ENCODE results near the gene DNAH1.
"Not testable (repeated sequence)": the region's sequence is repeated elsewhere in the genome, so short reads cannot be mapped to it uniquely, and the experiment has no call there.

DNAH1 gene

DNA sequence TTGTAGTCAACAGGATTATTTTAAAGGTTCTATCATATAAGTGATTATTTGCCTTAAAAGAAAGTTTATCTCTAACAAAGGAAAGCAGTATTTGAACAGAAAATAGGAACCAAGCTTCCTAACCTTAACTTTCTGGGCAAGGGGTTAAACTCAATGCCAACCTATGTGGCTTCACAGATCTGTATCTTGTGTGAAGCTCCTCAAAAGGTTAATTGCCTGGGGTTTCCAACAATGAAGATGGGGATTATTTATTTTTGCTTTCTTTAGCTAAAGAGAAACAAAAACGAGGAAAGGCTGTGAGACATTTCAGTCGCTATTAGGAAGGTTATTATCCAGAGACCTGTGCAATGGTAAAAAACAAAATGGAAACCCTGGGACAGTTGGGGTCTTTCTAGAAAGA is 36.5 kb upstream of the DNAH1 start:
- H3K4me3 ChIP-seq (ENCODE audit: low read depth in 1 of 2, low read length in 2 of 2), result peak overlapping the region; percentile 90 to 95
- H3K27me3 ChIP-seq (ENCODE audit: low read depth, low read length), result no peaks in the 10 kb centered on the region
- peaks cover 0 to 3% of the 10 kb centered on the region in 2 donors for H3K36me3 ChIP-seq (ENCODE audit: control insufficient read depth in 1 of 2, insufficient read depth in 2 of 2, low read length in 2 of 2)
- H3K9me3 ChIP-seq (ENCODE audit: control insufficient read depth in 1 of 2, low read length in 2 of 2), result no peaks in the 10 kb centered on the region
- peak overlapping the region; percentile 47 for H3K27ac ChIP-seq (ENCODE audit: low read length)
- H3K4me1 ChIP-seq (ENCODE audit: control insufficient read depth in 1 of 2, insufficient read depth in 2 of 2, low read length in 2 of 2), result peaks cover 6 to 25% of the 10 kb centered on the region in 2 donors

DNA sequence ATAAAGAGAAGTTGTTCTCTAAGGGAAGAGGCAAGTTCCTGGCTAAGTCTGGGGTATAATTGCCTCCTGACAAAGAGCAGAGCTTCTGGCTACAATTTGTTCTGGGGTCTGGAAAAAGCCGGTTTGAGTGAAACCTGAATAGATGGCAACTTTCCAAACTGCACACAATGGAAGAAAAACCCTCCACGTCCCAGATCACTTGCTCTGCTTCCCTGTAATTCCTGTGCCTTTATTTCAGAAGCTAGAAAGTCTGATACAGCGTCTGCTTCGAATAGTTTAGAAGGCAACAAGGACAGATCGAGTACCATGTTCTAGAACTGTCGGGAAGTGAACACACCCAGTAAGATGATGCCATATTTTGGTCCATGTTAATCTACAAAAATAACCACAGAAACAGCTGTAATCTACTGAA is 36.1 kb upstream of the DNAH1 start:
- Histone ChIP-seq H3K9me3 (ENCODE audit: control insufficient read depth in 1 of 2, low read length in 2 of 2) (no peaks in the 10 kb centered on the region), H3K4me3 (ENCODE audit: low read depth in 1 of 2, low read length in 2 of 2) (peak overlapping the region in 1 of 2 donors; percentile 90), H3K4me1 (ENCODE audit: control insufficient read depth in 1 of 2, insufficient read depth in 2 of 2, low read length in 2 of 2) (peaks cover 6 to 21% of the 10 kb centered on the region in 2 donors), H3K27me3 (ENCODE audit: low read depth, low read length) (no peaks in the 10 kb centered on the region), H3K36me3 (ENCODE audit: control insufficient read depth in 1 of 2, insufficient read depth in 2 of 2, low read length in 2 of 2) (peaks cover 0 to 3% of the 10 kb centered on the region in 2 donors), H3K27ac (ENCODE audit: low read length) (peak overlapping the region; percentile 47)

DNA sequence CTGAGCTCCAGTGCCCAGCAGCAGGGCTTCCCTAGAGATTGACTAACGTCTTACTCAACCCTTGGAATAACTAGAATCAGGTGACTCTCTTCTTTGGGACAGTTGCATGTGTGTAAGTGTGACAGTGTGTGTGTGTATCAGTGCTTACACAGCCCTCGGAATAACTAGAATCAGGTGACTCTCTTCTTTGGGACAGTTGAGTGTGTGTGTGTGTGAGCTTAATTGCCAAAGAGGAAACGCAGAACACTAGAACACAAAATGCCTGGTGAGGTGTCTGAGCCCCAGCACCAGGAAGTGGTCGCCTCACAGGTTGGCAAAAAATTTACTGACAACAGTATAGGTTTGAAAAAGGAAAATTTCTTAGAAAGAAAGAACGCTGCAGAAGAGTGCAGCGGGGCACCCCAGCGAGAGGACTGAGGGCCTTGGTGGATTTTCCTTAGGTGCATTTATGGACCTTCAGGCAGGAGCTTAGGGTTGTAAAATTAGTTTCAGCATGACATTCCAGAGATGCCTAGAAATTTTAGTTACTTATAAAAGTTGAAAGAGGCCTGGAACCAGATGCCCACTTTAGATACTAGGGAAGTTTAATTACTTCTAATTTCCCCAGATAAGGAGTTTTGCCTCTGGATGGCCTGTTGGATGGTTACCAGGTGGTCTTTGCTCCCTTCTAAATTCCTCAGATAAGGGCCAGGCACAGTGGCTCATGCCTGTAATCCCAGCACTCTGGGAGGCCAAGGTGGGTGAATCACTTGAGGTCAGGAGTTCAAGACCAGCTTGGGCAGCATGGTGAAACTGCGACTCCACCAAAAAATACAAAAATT is 33.9 kb upstream of the DNAH1 start:
- Histone ChIP-seq H3K4me1 (ENCODE audit: control insufficient read depth in 1 of 2, insufficient read depth in 2 of 2, low read length in 2 of 2) (peaks cover 3 to 9% of the 10 kb centered on the region in 2 donors), H3K36me3 (ENCODE audit: control insufficient read depth in 1 of 2, insufficient read depth in 2 of 2, low read length in 2 of 2) (peaks cover 0 to 5% of the 10 kb centered on the region in 2 donors), H3K27ac (ENCODE audit: low read length) (no peak overlapping the region), H3K27me3 (ENCODE audit: low read depth, low read length) (no peaks in the 10 kb centered on the region), H3K9me3 (ENCODE audit: control insufficient read depth in 1 of 2, low read length in 2 of 2) (no peaks in the 10 kb centered on the region), H3K4me3 (ENCODE audit: low read depth in 1 of 2, low read length in 2 of 2) (no peak overlapping the region)

DNA sequence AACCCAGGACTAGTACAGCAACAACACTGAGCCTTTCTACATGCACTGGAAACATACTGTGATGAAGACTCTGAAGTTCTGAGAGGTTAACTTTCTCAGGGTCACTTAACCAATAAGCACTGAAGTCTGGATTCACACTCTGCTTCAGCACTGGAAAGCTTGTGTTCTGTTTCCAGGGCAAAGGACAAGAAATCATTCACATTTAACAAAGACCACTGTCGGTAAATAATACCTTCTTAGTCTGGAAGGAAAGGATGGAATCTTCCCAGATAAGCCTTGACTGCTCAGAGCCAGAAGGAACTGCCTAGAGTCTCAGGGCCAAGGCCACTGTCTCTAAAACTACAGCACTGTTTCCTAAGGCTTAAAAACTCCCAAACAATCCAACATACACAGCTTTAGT is 32.8 kb upstream of the DNAH1 start:
- Histone ChIP-seq H3K36me3 (ENCODE audit: control insufficient read depth in 1 of 2, insufficient read depth in 2 of 2, low read length in 2 of 2) (peaks cover 0 to 12% of the 10 kb centered on the region in 2 donors), H3K9me3 (ENCODE audit: control insufficient read depth in 1 of 2, low read length in 2 of 2) (no peaks in the 10 kb centered on the region), H3K4me1 (ENCODE audit: control insufficient read depth in 1 of 2, insufficient read depth in 2 of 2, low read length in 2 of 2) (peaks cover 3 to 9% of the 10 kb centered on the region in 2 donors), H3K27me3 (ENCODE audit: low read depth, low read length) (no peaks in the 10 kb centered on the region), H3K27ac (ENCODE audit: low read length) (no peak overlapping the region), H3K4me3 (ENCODE audit: low read depth in 1 of 2, low read length in 2 of 2) (no peak overlapping the region)

DNA sequence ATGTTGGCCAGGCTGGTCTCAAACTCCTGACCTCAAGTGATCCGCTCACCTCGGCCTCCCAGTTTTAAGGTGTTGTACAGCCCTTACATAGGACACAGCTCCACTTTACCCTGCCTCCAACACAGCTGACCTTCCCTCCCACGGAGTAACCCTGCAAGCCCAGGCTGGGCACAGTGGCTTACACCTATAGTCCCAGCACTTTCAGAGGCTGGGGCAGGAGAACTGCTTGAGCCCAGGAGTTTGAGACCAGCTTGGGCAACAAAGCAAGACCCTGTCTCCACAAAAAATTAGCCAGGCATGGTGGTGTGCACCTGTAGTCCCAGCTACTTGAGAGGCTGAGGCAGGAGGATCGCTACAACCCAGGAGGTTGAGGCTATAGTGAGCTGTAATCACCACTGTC is 32.1 kb upstream of the DNAH1 start:
- peaks cover 9 to 16% of the 10 kb centered on the region in 2 donors for H3K4me1 ChIP-seq (ENCODE audit: control insufficient read depth in 1 of 2, insufficient read depth in 2 of 2, low read length in 2 of 2)
- H3K4me3 ChIP-seq (ENCODE audit: low read depth in 1 of 2, low read length in 2 of 2); H3K27ac ChIP-seq (ENCODE audit: low read length); H3K27me3 ChIP-seq (ENCODE audit: low read depth, low read length); H3K9me3 ChIP-seq (ENCODE audit: control insufficient read depth in 1 of 2, low read length in 2 of 2): not testable (repeated sequence)
- peaks cover 0 to 12% of the 10 kb centered on the region in 2 donors for H3K36me3 ChIP-seq (ENCODE audit: control insufficient read depth in 1 of 2, insufficient read depth in 2 of 2, low read length in 2 of 2)

DNA sequence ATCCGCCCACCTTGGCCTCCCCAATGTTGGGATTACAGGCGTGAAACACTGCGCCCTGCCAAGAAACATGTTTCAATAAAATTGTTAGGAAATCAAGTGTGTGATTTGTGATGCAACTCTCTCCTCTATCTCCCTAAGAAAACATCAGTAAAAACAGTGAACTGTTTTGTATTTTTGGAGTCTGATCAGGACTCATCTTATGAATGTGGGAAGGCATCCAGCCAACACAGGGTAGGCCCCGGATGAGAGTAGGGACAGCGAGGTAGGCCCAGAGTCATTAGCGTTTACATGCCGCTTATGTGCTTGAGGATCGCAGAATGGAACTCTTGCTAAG is 29.4 kb upstream of the DNAH1 start:
- Histone ChIP-seq H3K36me3 (ENCODE audit: control insufficient read depth in 1 of 2, insufficient read depth in 2 of 2, low read length in 2 of 2) (peaks cover 0 to 28% of the 10 kb centered on the region in 2 donors), H3K27me3 (ENCODE audit: low read depth, low read length) (no peaks in the 10 kb centered on the region), H3K4me1 (ENCODE audit: control insufficient read depth in 1 of 2, insufficient read depth in 2 of 2, low read length in 2 of 2) (peaks cover 10 to 14% of the 10 kb centered on the region in 2 donors), H3K27ac (ENCODE audit: low read length) (peak overlapping the region; percentile 99), H3K9me3 (ENCODE audit: control insufficient read depth in 1 of 2, low read length in 2 of 2) (no peaks in the 10 kb centered on the region), H3K4me3 (ENCODE audit: low read depth in 1 of 2, low read length in 2 of 2) (peak overlapping the region; percentile 73 to 81)

DNA sequence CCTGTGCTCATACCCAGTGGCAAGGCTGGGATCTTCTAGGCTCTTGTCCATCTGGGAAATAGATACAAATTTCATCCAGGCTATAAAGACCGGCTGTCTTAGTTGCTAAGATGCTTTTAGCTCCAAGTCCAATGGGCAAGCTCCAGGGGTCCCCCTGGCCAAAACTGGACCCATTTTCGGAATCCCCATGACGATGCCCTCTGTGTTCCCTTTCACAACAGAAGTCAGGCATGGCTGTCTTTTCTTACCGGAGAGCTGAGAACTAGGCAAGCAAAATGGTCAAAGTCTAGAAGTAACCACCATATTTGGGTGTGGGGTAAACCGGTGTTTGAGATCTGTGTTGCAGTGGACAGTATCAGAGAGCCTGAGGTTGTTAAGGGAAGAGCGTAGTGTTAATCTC is 27.4 kb upstream of the DNAH1 start:
- Histone ChIP-seq H3K27ac (ENCODE audit: low read length) (peak overlapping the region; percentile 99), H3K36me3 (ENCODE audit: control insufficient read depth in 1 of 2, insufficient read depth in 2 of 2, low read length in 2 of 2) (peaks cover 5 to 43% of the 10 kb centered on the region in 2 donors), H3K4me1 (ENCODE audit: control insufficient read depth in 1 of 2, insufficient read depth in 2 of 2, low read length in 2 of 2) (peaks cover 7 to 14% of the 10 kb centered on the region in 2 donors), H3K4me3 (ENCODE audit: low read depth in 1 of 2, low read length in 2 of 2) (peak overlapping the region; percentile 73 to 81), H3K27me3 (ENCODE audit: low read depth, low read length) (no peaks in the 10 kb centered on the region), H3K9me3 (ENCODE audit: control insufficient read depth in 1 of 2, low read length in 2 of 2) (no peaks in the 10 kb centered on the region)

DNA sequence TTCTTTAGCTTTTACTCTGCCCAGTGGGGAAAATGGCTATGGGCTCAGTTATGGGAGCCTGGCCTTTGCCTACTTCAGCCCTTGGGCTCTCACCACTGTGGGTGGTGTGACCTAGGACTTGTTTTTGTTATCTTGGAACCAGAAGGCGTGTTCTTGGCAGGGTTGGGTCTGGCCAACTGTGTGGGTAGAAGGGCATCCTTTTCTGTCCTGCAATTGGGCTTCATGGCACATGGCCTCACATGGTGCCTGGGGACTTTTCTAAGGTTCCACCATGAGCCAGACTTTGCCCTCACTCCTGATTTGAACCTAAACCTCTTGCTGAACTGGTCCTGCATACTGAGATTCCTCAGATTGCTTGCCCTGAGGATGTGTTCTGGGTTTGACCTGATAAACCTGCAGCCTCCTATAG is 26.8 kb upstream of the DNAH1 start:
- H3K4me1 ChIP-seq (ENCODE audit: control insufficient read depth in 1 of 2, insufficient read depth in 2 of 2, low read length in 2 of 2), result peaks cover 7 to 14% of the 10 kb centered on the region in 2 donors
- H3K27ac ChIP-seq (ENCODE audit: low read length), result peak overlapping the region; percentile 99
- no peak overlapping the region for H3K4me3 ChIP-seq (ENCODE audit: low read depth in 1 of 2, low read length in 2 of 2)
- no peaks in the 10 kb centered on the region for H3K9me3 ChIP-seq (ENCODE audit: control insufficient read depth in 1 of 2, low read length in 2 of 2)
- H3K27me3 ChIP-seq (ENCODE audit: low read depth, low read length), result no peaks in the 10 kb centered on the region
- peaks cover 5 to 43% of the 10 kb centered on the region in 2 donors for H3K36me3 ChIP-seq (ENCODE audit: control insufficient read depth in 1 of 2, insufficient read depth in 2 of 2, low read length in 2 of 2)

DNA sequence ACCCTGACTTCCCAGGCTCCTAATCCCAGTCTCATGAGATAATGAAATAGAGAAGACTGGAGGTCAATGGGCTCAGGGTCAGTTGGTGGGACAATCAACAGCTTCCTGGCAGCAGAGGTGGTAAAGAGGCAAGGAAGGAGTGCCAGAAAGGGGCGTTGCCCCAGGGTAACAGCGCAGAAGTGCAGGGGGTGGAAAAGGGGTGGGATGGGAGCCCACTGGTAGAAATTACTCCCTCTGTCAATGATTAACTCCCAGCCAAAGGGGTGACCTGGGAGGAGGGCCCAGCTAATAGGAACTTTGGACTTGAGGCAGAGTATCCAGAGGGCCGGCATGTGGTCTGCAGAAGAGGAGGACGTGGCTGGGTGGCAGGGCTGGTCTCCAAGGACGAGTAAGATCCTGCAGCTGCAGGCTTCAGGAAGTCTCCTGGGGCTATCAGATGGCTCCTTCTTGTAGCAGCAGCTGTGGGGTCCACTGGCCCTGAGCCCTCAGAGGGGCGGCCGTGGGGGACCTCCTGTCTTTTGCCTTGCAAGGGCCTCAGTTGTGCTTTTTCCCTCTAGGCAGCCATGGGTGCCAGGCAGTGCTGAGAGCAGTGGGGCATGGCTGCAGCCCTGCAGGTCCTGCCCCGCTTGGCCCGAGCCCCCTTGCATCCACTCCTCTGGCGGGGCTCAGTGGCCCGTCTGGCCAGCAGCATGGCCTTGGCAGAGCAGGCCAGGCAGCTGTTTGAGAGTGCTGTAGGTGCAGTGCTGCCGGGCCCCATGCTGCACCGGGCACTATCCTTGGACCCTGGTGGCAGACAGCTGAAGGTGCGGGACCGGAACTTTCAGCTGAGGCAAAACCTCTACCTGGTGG is 26.1 kb upstream of the DNAH1 start:
- Histone ChIP-seq H3K9me3 (ENCODE audit: control insufficient read depth in 1 of 2, low read length in 2 of 2) (no peaks in the 10 kb centered on the region), H3K4me3 (ENCODE audit: low read depth in 1 of 2, low read length in 2 of 2) (peak overlapping the region in 1 of 2 donors; percentile 39), H3K27me3 (ENCODE audit: low read depth, low read length) (no peaks in the 10 kb centered on the region), H3K36me3 (ENCODE audit: control insufficient read depth in 1 of 2, insufficient read depth in 2 of 2, low read length in 2 of 2) (peaks cover 5 to 43% of the 10 kb centered on the region in 2 donors), H3K27ac (ENCODE audit: low read length) (peak overlapping the region; percentile 99), H3K4me1 (ENCODE audit: control insufficient read depth in 1 of 2, insufficient read depth in 2 of 2, low read length in 2 of 2) (peaks cover 7 to 14% of the 10 kb centered on the region in 2 donors)

DNA sequence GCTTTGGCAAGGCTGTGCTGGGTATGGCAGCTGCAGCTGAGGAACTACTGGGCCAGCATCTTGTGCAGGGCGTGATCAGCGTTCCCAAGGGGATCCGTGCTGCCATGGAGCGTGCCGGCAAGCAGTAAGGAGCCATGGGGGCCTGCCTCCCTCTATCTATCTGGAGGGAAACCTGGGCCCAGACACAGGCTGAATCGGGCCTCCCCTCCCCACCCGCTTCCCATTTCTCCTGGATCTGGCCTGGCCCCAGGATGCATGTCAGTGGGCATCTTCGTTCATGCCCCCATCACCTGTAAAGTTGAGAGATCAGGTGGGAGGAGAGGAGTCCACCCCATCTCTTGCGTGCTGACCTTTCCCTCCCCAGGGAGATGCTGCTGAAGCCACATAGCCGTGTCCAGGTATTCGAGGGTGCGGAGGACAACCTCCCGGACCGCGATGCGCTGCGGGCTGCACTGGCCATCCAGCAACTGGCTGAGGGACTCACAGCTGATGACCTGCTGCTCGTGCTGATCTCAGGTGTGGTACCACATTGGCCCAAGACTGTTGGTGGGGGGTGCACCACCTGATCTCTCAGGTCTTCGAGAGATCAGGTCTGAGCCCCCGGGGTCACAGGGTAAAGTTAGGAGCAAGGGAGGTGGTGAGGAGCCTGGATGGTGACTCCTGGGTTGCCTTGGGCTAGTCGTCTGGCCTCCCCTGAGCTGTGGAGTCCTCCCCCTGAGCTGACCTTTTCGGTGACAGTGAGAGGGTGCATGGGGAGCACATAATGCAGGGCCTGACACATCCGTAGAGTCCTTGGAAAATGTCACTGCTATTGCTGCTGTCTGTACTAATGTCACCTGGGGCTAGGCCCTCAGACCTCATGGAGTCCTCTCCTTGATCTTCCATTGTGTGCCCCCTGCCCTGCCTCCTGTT is 25.3 kb upstream of the DNAH1 start:
- Histone ChIP-seq H3K4me1 (ENCODE audit: control insufficient read depth in 1 of 2, insufficient read depth in 2 of 2, low read length in 2 of 2) (peaks cover 7 to 14% of the 10 kb centered on the region in 2 donors), H3K27me3 (ENCODE audit: low read depth, low read length) (no peaks in the 10 kb centered on the region), H3K4me3 (ENCODE audit: low read depth in 1 of 2, low read length in 2 of 2) (peak overlapping the region in 1 of 2 donors; percentile 39), H3K27ac (ENCODE audit: low read length) (no peak overlapping the region), H3K36me3 (ENCODE audit: control insufficient read depth in 1 of 2, insufficient read depth in 2 of 2, low read length in 2 of 2) (peaks cover 5 to 43% of the 10 kb centered on the region in 2 donors), H3K9me3 (ENCODE audit: control insufficient read depth in 1 of 2, low read length in 2 of 2) (no peaks in the 10 kb centered on the region)

Data from muscle layer of duodenum (tissue), 2 donors.